Measurements from ENCODE around the gene SLC2A9. TPM values are rescaled to one million over a fixed set of nuclear protein-coding genes. Genes with fewer than 3 reads are reported as not detected.

Gene SLC2A9
- total RNA-seq, 1 donor from 2014 or later: 0.54 TPM

DNA sequence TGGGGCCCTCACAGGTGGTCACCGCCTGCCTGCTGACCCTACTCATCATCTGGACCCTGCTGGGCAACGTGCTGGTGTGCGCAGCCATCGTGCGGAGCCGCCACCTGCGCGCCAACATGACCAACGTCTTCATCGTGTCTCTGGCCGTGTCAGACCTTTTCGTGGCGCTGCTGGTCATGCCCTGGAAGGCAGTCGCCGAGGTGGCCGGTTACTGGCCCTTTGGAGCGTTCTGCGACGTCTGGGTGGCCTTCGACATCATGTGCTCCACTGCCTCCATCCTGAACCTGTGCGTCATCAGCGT is 239.2 kb downstream of the SLC2A9 start:
- Histone ChIP-seq H3K79me2 (ENCODE audit: insufficient read depth, low read length) (no peaks in the 10 kb centered on the region), H3K9me3 (ENCODE audit: insufficient read depth, low read depth, low read length) (no peaks in the 10 kb centered on the region), H4K20me1 (ENCODE audit: insufficient read depth, low read length) (no peaks in the 10 kb centered on the region), H3K4me1 (ENCODE audit: insufficient read depth, low read length) (no peaks in the 10 kb centered on the region), H3K4me3 (ENCODE audit: insufficient read depth, low read depth, low read length) (no peak overlapping the region), H3K4me2 (ENCODE audit: low read length) (no peak overlapping the region), H3K27me3 (ENCODE audit: insufficient read depth, low read length) (no peaks in the 10 kb centered on the region), H2AFZ (ENCODE audit: low read depth, low read length) (no peak overlapping the region), H3K9ac (ENCODE audit: low read length) (no peak overlapping the region), H3K36me3 (ENCODE audit: insufficient read depth, low read length) (no peaks in the 10 kb centered on the region), H3K27ac (ENCODE audit: low read depth, low read length) (no peak overlapping the region)
- peaks cover 5% of the 10 kb centered on the region for H3K9me3 Mint-ChIP-seq (ENCODE audit: unreplicated experiment)
- H3K27me3 Mint-ChIP-seq (ENCODE audit: low read depth, unreplicated experiment): peaks cover 73% of the 10 kb centered on the region
- no peaks in the 10 kb centered on the region for H3K4me1 Mint-ChIP-seq (ENCODE audit: low read depth, unreplicated experiment)
- H3K27ac Mint-ChIP-seq (ENCODE audit: unreplicated experiment): no peak overlapping the region
- FAIRE-seq (no peak), DNase-seq (ENCODE audit: low read depth) (no peak)
- no peak for TF ChIP-seq EZH2 (IDR thresholded peaks at IDR 0.05; ENCODE audit: insufficient read depth, low read length)
- H3K36me3 Mint-ChIP-seq (ENCODE audit: low read depth, unreplicated experiment): peaks cover 1% of the 10 kb centered on the region
- H3K4me3 Mint-ChIP-seq (ENCODE audit: unreplicated experiment): no peak overlapping the region

DNA sequence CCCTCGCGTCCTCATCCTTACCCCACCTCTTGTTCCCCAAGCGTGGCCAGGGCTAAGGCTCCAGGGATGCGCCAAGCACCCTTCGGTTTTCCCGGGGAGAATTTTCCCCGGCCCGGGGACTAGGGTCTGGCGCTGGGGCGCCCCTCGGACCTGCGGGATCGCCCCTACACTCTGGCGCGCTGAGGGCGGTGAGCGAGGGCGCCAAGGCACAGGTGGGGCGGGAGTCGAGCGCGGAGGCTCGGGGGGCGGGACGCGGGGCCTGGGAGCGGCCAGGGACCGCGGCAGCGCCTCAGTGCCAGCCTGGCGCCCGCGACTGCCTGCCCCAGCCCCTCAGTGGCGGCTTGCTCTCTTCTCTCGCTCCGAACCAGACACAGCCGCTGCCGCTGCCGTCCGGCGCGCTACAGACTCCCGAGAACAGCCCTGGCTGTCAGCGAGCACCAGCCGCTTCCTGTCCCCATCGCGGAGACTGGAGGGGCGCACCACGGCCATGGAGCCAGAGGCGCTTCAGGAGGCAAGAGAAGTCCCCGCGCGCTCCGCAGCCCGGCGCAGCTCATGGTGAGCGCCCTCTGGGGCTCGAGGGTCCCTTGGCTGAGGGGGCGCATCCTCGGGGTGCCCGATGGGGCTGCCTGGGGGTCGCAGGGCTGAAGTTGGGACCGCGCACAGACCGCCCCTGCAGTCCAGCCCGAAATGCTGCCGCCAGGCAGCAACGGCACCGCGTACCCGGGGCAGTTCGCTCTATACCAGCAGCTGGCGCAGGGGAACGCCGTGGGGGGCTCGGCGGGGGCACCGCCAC is 239.8 kb downstream of the SLC2A9 start, which contains the start of gene DRD5:
Gene DRD5 (plus strand): TSS at position 292 of the 793 bp plus-strand sequence. CDS start 396 bp downstream, at position 688.
- no peaks in the 10 kb centered on the region for H3K9me3 ChIP-seq (ENCODE audit: insufficient read depth, low read depth, low read length)
- no peaks in the 10 kb centered on the region for H3K79me2 ChIP-seq (ENCODE audit: insufficient read depth, low read length)
- H3K27me3 ChIP-seq (ENCODE audit: insufficient read depth, low read length): no peaks in the 10 kb centered on the region
- H3K27me3 Mint-ChIP-seq (ENCODE audit: low read depth, unreplicated experiment): peaks cover 76% of the 10 kb centered on the region
- no peaks in the 10 kb centered on the region for H3K36me3 ChIP-seq (ENCODE audit: insufficient read depth, low read length)
- H3K4me1 Mint-ChIP-seq (ENCODE audit: low read depth, unreplicated experiment): no peaks in the 10 kb centered on the region
- DNase-seq (ENCODE audit: low read depth) (no peak), FAIRE-seq (no peak)
- H3K27ac Mint-ChIP-seq (ENCODE audit: unreplicated experiment): no peak within 1 kb of the TSS
- H3K36me3 Mint-ChIP-seq (ENCODE audit: low read depth, unreplicated experiment): peaks cover 1% of the 10 kb centered on the region
- no peak within 1 kb of the TSS for H3K4me2 ChIP-seq (ENCODE audit: low read length)
- TF ChIP-seq, protein P1, sequence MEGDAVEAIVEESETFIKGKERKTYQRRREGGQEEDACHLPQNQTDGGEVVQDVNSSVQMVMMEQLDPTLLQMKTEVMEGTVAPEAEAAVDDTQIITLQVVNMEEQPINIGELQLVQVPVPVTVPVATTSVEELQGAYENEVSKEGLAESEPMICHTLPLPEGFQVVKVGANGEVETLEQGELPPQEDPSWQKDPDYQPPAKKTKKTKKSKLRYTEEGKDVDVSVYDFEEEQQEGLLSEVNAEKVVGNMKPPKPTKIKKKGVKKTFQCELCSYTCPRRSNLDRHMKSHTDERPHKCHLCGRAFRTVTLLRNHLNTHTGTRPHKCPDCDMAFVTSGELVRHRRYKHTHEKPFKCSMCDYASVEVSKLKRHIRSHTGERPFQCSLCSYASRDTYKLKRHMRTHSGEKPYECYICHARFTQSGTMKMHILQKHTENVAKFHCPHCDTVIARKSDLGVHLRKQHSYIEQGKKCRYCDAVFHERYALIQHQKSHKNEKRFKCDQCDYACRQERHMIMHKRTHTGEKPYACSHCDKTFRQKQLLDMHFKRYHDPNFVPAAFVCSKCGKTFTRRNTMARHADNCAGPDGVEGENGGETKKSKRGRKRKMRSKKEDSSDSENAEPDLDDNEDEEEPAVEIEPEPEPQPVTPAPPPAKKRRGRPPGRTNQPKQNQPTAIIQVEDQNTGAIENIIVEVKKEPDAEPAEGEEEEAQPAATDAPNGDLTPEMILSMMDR (IDR thresholded peaks at IDR 0.05; ENCODE audit: insufficient read depth, low read depth, low read length): no peak
- TF ChIP-seq EZH2 (IDR thresholded peaks at IDR 0.05; ENCODE audit: insufficient read depth, low read length): no peak
- H3K9ac ChIP-seq (ENCODE audit: low read length): no peak within 1 kb of the TSS
- H3K4me3 Mint-ChIP-seq (ENCODE audit: unreplicated experiment): peak within 1 kb of the TSS; percentile 62
- peaks cover 5% of the 10 kb centered on the region for H3K9me3 Mint-ChIP-seq (ENCODE audit: unreplicated experiment)
- H3K4me1 ChIP-seq (ENCODE audit: insufficient read depth, low read length): no peaks in the 10 kb centered on the region
- no peak within 1 kb of the TSS for H2AFZ ChIP-seq (ENCODE audit: low read depth, low read length)
- H3K27ac ChIP-seq (ENCODE audit: low read depth, low read length): no peak within 1 kb of the TSS
- no peak within 1 kb of the TSS for H3K4me3 ChIP-seq (ENCODE audit: insufficient read depth, low read depth, low read length)
- no peaks in the 10 kb centered on the region for H4K20me1 ChIP-seq (ENCODE audit: insufficient read depth, low read length)

Other genes with a start within 250 kb of the SLC2A9 start
- gene DRD5, start 239.9 kb downstream of the SLC2A9 start, total RNA-seq: not detected in 2 replicates
- gene WDR1, start 95.3 kb upstream of the SLC2A9 start, total RNA-seq: 558 and 620 TPM in 2 replicates

All from astrocyte (in vitro differentiated cells and primary cell).